Measurements from ENCODE around the gene UBAC2.

Gene UBAC2

GRCh38 chr13:99214731-99215130, 14.1 kb downstream of the UBAC2 start:
- no peak for DNase-seq (ENCODE audit: low spot score)
- Histone ChIP-seq H3K4me3 (no peak overlapping the region), H3K27ac (no peak overlapping the region)
- TF ChIP-seq, protein P1, sequence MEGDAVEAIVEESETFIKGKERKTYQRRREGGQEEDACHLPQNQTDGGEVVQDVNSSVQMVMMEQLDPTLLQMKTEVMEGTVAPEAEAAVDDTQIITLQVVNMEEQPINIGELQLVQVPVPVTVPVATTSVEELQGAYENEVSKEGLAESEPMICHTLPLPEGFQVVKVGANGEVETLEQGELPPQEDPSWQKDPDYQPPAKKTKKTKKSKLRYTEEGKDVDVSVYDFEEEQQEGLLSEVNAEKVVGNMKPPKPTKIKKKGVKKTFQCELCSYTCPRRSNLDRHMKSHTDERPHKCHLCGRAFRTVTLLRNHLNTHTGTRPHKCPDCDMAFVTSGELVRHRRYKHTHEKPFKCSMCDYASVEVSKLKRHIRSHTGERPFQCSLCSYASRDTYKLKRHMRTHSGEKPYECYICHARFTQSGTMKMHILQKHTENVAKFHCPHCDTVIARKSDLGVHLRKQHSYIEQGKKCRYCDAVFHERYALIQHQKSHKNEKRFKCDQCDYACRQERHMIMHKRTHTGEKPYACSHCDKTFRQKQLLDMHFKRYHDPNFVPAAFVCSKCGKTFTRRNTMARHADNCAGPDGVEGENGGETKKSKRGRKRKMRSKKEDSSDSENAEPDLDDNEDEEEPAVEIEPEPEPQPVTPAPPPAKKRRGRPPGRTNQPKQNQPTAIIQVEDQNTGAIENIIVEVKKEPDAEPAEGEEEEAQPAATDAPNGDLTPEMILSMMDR (IDR thresholded peaks at IDR 0.05) = no peak

GRCh38 chr13:99215184-99215830, 14.7 kb downstream of the UBAC2 start:
- no peak for DNase-seq (ENCODE audit: low spot score)
- no peak overlapping the region for H3K27ac ChIP-seq
- TF ChIP-seq, protein P1 (IDR thresholded peaks at IDR 0.05) = no peak
- no peak overlapping the region for H3K4me3 ChIP-seq

DNA sequence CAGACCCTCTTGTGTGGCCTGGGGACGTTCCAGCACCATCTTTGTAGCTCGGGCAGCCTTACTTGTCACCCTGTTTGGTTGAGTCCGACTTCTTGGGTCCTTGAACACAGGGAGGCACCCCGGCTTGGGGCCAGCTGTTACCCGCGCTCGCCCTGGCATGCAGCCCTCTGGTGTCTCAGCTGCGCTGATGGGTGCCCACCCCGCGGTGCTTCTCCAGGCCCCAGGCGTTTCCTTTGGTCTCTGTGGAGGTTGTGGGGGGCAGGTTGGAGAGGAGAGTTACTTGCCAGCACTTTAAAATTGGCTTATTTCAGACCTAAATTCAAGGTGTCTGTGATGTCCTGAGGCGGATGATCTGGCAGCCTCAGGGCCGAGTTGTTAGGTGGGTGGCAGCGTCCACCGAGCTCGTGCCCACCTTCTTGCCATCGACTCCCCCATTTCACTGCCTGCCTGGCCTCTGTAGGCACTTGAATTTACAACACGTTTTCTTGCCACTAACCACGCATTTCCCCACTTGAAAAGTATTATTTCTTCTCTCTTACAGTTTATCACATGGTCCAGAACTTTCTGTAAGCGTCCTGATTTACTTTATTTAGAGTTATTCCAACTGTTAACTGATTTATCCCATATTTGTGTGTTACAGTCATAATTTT, 16.9 kb downstream of the UBAC2 start:
- DNase-seq (ENCODE audit: low spot score) = no peak
- Histone ChIP-seq H3K27ac (no peak overlapping the region), H3K4me3 (no peak overlapping the region)
- TF ChIP-seq, protein P1 (IDR thresholded peaks at IDR 0.05) = no peak

GRCh38 chr13:99218126-99218525, 17.5 kb downstream of the UBAC2 start:
- DNase-seq (ENCODE audit: low spot score) = no peak
- no peak overlapping the region for H3K4me3 ChIP-seq
- TF ChIP-seq, protein P1 (IDR thresholded peaks at IDR 0.05) = no peak
- H3K27ac ChIP-seq = no peak overlapping the region

GRCh38 chr13:99218545-99218944, 17.9 kb downstream of the UBAC2 start:
- TF ChIP-seq, protein P1 (IDR thresholded peaks at IDR 0.05) = no peak
- Histone ChIP-seq H3K4me3 (no peak overlapping the region), H3K27ac (no peak overlapping the region)
- DNase-seq (ENCODE audit: low spot score) = no peak

GRCh38 chr13:99218969-99219368, 18.3 kb downstream of the UBAC2 start:
- no peak overlapping the region for H3K4me3 ChIP-seq
- no peak for DNase-seq (ENCODE audit: low spot score)
- no peak overlapping the region for H3K27ac ChIP-seq
- TF ChIP-seq, protein P1 (IDR thresholded peaks at IDR 0.05) = no peak

Measured in coronary artery (tissue), 2 donors.